Testis (tissue), 3 donors: ENCODE results near the gene CREB3. TPM values are rescaled to one million over a fixed set of nuclear protein-coding genes. Genes with fewer than 3 reads are reported as not detected.

Source experiments
- DNase-seq: peaks from one replicate; pipeline ENCODE4 v3.0.0-alpha.2; 2019
- H3K27ac ChIP-seq, 2 donors: fragments of 200-600 bp; sonication (generic); one replicate each; pipeline ENCODE4 v1.5.1; 2019
- H3K27me3 ChIP-seq: fragments of 200-600 bp; sonication (generic); one replicate; pipeline ENCODE4 v1.5.1; 2019
- H3K36me3 ChIP-seq: fragments of 200-600 bp; sonication (generic); one replicate; pipeline ENCODE4 v1.5.1; 2017; ENCODE audit warnings: low read depth; ENCODE audit errors: missing control alignments
- H3K4me1 ChIP-seq: fragments of 200-600 bp; sonication (generic); one replicate; pipeline ENCODE4 v1.5.1; 2019
- H3K4me3 ChIP-seq, 2 donors: fragments of 200-600 bp; sonication (generic); one replicate each; pipeline ENCODE4 v1.5.1; 2017 to 2019
- H3K9me3 ChIP-seq: fragments of 200-600 bp; sonication (generic); one replicate; pipeline ENCODE4 v1.5.1; 2017
- POLR2A ChIP-seq: fragments of 450-650 bp; IDR thresholded peaks from one replicate; pipeline ENCODE4 v1.6.1; 2017; ENCODE audit warnings: antibody characterized with exemption, mild to moderate bottlenecking, moderate library complexity
- WGBS, 2 donors: methylation state at CpG; one replicate each; pipeline ENCODE4 v1.1.5; 2018; 5-methylcytosine and 5-hydroxymethylcytosine counted together
- intact Hi-C: fragments of 100-400 bp; cut with DNase I; formaldehyde crosslinking; loops from one replicate; pipeline ENCODE4 v1.15.1; 2023; ENCODE audit warnings: low total_unique reads
- polyA plus RNA-seq: library from polyadenylated mRNA; stranded (reverse); fragments of 350-450 nt; fragmentation: Illumina TruSeq; extraction: RNeasy Lipid Tissue Mini Kit (QIAGEN cat#74804); gene quantifications from one replicate; pipeline ENCODE4 v1.2.3, GENCODE V29; 2014; ENCODE audit warnings: low read depth, low replicate concordance; ENCODE audit not compliant: insufficient read depth
- total RNA-seq, 2 donors: library from RNA; depleted of rRNA; stranded (reverse); fragments of >200 nt; gene quantifications; one replicate each; pipeline ENCODE4 v1.2.3, GENCODE V29; 2016
- TF ChIP-seq, protein P1 (sequence below), 3 experiments: fragments of 450-650 bp in 2 of 3; fragments of 200-600 bp in 1 of 3; sonication (generic) in 1 of 3; IDR thresholded peaks; one replicate each; pipeline ENCODE4 v1.5.1; 2016 to 2019; ENCODE audit warnings: antibody characterized with exemption in 3 of 3, mild to moderate bottlenecking in 2 of 3, moderate library complexity in 1 of 3

CREB3 gene
- total and polyA plus RNA-seq, 3 donors from 2014 or later: 51.2 to 85.0 (median 63.1) TPM

- no peaks in the 10 kb centered on the region for H3K36me3 ChIP-seq
- WGBS, 2 donors: 73 to 75% methylated on average over 2 of the region's 2 CpGs
- no peak overlapping the region for H3K4me3 ChIP-seq
- H3K27ac ChIP-seq: no peak overlapping the region
- H3K4me1 ChIP-seq: no peaks in the 10 kb centered on the region
- no peaks in the 10 kb centered on the region for H3K9me3 ChIP-seq
- DNase-seq: no peak
- intact Hi-C loops: no loop called here
- TF ChIP-seq, protein P1, sequence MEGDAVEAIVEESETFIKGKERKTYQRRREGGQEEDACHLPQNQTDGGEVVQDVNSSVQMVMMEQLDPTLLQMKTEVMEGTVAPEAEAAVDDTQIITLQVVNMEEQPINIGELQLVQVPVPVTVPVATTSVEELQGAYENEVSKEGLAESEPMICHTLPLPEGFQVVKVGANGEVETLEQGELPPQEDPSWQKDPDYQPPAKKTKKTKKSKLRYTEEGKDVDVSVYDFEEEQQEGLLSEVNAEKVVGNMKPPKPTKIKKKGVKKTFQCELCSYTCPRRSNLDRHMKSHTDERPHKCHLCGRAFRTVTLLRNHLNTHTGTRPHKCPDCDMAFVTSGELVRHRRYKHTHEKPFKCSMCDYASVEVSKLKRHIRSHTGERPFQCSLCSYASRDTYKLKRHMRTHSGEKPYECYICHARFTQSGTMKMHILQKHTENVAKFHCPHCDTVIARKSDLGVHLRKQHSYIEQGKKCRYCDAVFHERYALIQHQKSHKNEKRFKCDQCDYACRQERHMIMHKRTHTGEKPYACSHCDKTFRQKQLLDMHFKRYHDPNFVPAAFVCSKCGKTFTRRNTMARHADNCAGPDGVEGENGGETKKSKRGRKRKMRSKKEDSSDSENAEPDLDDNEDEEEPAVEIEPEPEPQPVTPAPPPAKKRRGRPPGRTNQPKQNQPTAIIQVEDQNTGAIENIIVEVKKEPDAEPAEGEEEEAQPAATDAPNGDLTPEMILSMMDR (IDR thresholded peaks at IDR 0.05): no peak
- TF ChIP-seq POLR2A: no peak
- H3K27me3 ChIP-seq: no peaks in the 10 kb centered on the region
These were observed 30.7 kb downstream of the CREB3 start for GRCh38 chr9:35763181-35763580.

- Histone ChIP-seq H3K9me3 (no peaks in the 10 kb centered on the region), H3K27me3 (no peaks in the 10 kb centered on the region), H3K27ac (no peak overlapping the region), H3K4me3 (no peak overlapping the region), H3K4me1 (no peaks in the 10 kb centered on the region), H3K36me3 (no peaks in the 10 kb centered on the region)
- intact Hi-C loops: no loop called here
- 92 to 95% methylated on average over 1 of the region's 1 CpG for WGBS, 2 donors
- TF ChIP-seq, protein P1 (IDR thresholded peaks at IDR 0.05): no peak
- no peak for TF ChIP-seq POLR2A
- DNase-seq: no peak
These were observed 31.3 kb downstream of the CREB3 start for GRCh38 chr9:35763803-35764202.

GRCh38 chr9:35766997-35767396, 34.5 kb downstream of the CREB3 start:
- no peak overlapping the region for H3K27ac ChIP-seq
- intact Hi-C loops: no loop called here

GRCh38 chr9:35767458-35767857, 35.0 kb downstream of the CREB3 start:
- WGBS, 2 donors: 91 to 94% methylated on average over 1 of the region's 1 CpG
- intact Hi-C loops: no loop called here
- Histone ChIP-seq H3K27me3 (no peaks in the 10 kb centered on the region), H3K36me3 (no peaks in the 10 kb centered on the region), H3K27ac (no peak overlapping the region), H3K4me3 (no peak overlapping the region), H3K4me1 (peaks cover 16% of the 10 kb centered on the region), H3K9me3 (no peaks in the 10 kb centered on the region)
- DNase-seq: no peak
- no peak for TF ChIP-seq POLR2A
- TF ChIP-seq, protein P1 (IDR thresholded peaks at IDR 0.05): no peak

More at GRCh38 chr9:35766997-35767396, 34.5 kb downstream of the CREB3 start:
- peaks cover 16% of the 10 kb centered on the region for H3K4me1 ChIP-seq
- no peaks in the 10 kb centered on the region for H3K9me3 ChIP-seq
- no peaks in the 10 kb centered on the region for H3K36me3 ChIP-seq
- TF ChIP-seq, protein P1 (IDR thresholded peaks at IDR 0.05): no peak
- no peak for TF ChIP-seq POLR2A
- no peaks in the 10 kb centered on the region for H3K27me3 ChIP-seq
- DNase-seq: no peak
- WGBS, 2 donors: 81 to 89% methylated on average over 2 of the region's 2 CpGs
- H3K4me3 ChIP-seq: no peak overlapping the region

- TF ChIP-seq POLR2A: no peak
- TF ChIP-seq, protein P1 (IDR thresholded peaks at IDR 0.05): no peak
- intact Hi-C loops: no loop called here
- no peak overlapping the region for H3K4me3 ChIP-seq
- DNase-seq: no peak
- H3K36me3 ChIP-seq: no peaks in the 10 kb centered on the region
- H3K27me3 ChIP-seq: no peaks in the 10 kb centered on the region
- WGBS, 2 donors: 92 to 97% methylated on average over 1 of the region's 1 CpG
- peaks cover 16% of the 10 kb centered on the region for H3K4me1 ChIP-seq
- no peaks in the 10 kb centered on the region for H3K9me3 ChIP-seq
- no peak overlapping the region for H3K27ac ChIP-seq
These were observed 37.3 kb downstream of the CREB3 start for GRCh38 chr9:35769763-35770162.
